A673 (cell line): ENCODE results near the gene IFITM1. TPM values are rescaled to one million over a fixed set of nuclear protein-coding genes. Genes with fewer than 3 reads are reported as not detected.
"Not testable (repeated sequence)": the region's sequence is repeated elsewhere in the genome, so short reads cannot be mapped to it uniquely, and the experiment has no call there.

Source experiments
- BruUV-seq: library from RNA; stranded (reverse); fragments of 400-500 nt; replicated peaks from 2 replicates; lab custom pipeline; 2021; lab: Mats Ljungman, UMichigan
- CTCF ChIA-PET: fragments of 300-600 bp; sonication (Branson Sonifier 250); formaldehyde crosslinking; loops from one replicate; lab custom pipeline; 2022; ENCODE audit warnings: antibody characterized with exemption; lab: Charles Lee
- POLR2A ChIA-PET: fragments of 300-600 bp; sonication (Branson Sonifier 250); formaldehyde crosslinking; loops from one replicate; lab custom pipeline; 2022; ENCODE audit warnings: antibody characterized with exemption; ENCODE audit not compliant: low non-redundant PET; lab: Charles Lee
- DNase-seq: peaks from one replicate; pipeline ENCODE4 v3.0.0-alpha.2; 2015; ENCODE audit warnings: low spot score
- H3K27ac ChIP-seq: fragments of 200-600 bp; sonication (generic); 2 replicates; pipeline ENCODE4 v1.5.1; 2016; ENCODE audit warnings: mixed run types, low read depth, mild to moderate bottlenecking, mixed read lengths, antibody characterized with exemption, low read length; ENCODE audit not compliant: poor library complexity, severe bottlenecking
- H3K27me3 ChIP-seq: fragments of 200-600 bp; sonication (generic); replicated peaks from 2 replicates; pipeline ENCODE4 v1.6.1; 2017; ENCODE audit warnings: mixed run types, low read depth, mild to moderate bottlenecking, mixed read lengths, antibody characterized with exemption, low read length; ENCODE audit not compliant: insufficient read depth, poor library complexity
- H3K36me3 ChIP-seq: fragments of 200-600 bp; sonication (generic); 2 replicates; pipeline ENCODE4 v1.6.1; 2016; ENCODE audit warnings: mixed run types, mild to moderate bottlenecking, mixed read lengths, antibody characterized with exemption, low read length; ENCODE audit not compliant: insufficient read depth, poor library complexity, severe bottlenecking
- H3K4me1 ChIP-seq: fragments of 200-600 bp; sonication (generic); 2 replicates; pipeline ENCODE4 v1.6.1; 2017; ENCODE audit warnings: mixed run types, mild to moderate bottlenecking, mixed read lengths, antibody characterized with exemption, low read length; ENCODE audit not compliant: insufficient read depth, poor library complexity, severe bottlenecking
- H3K4me3 ChIP-seq: fragments of 200-600 bp; sonication (generic); 2 replicates; pipeline ENCODE4 v1.5.1; 2016; ENCODE audit warnings: low read depth, mixed run types, mild to moderate bottlenecking, mixed read lengths, low read length; ENCODE audit not compliant: poor library complexity, severe bottlenecking
- H3K9me3 ChIP-seq: fragments of 200-600 bp; sonication (generic); 2 replicates; pipeline ENCODE4 v1.6.1; 2016; ENCODE audit warnings: mixed run types, low read depth, mild to moderate bottlenecking, mixed read lengths, antibody characterized with exemption, low read length; ENCODE audit not compliant: poor library complexity, severe bottlenecking
- CTCF ChIP-seq: fragments of 300-800, 200-600 bp; sonication (generic); conservative IDR thresholded peaks from 2 replicates; pipeline ENCODE4 v1.5.1; 2017; ENCODE audit warnings: low read depth, mild to moderate bottlenecking, antibody characterized with exemption, low read length, moderate library complexity, mixed read lengths
- EZH2 ChIP-seq: fragments of 200-600 bp; sonication (generic); IDR thresholded peaks from 2 replicates; pipeline ENCODE4 v1.6.1; 2017; ENCODE audit warnings: borderline replicate concordance, low read depth, mild to moderate bottlenecking, mixed read lengths, antibody characterized with exemption, low read length; ENCODE audit not compliant: poor library complexity, severe bottlenecking
- intact Hi-C: fragments of 100-400 bp; cut with micrococcal nuclease; formaldehyde crosslinking; loops from one replicate; pipeline ENCODE4 v1.10.0; 2022; ENCODE audit not compliant: unreplicated experiment
- total RNA-seq: library from RNA; stranded (reverse); gene quantifications from 2 replicates; pipeline ENCODE4 v1.2.3, GENCODE V29; 2021

The IFITM1 gene
- total RNA-seq, 1 experiment from 2014 or later = 24.4 TPM

GRCh38 chr11:318405-319120 is 4.7 kb downstream of the IFITM1 start:
- CTCF ChIA-PET = interaction anchor here (0.5 kb wide), 1 partner anchor 37 kb away, joined by 7 read pairs; no protein-coding TSS in a partner anchor
- DNase-seq, intact Hi-C loops, H3K27ac ChIP-seq, BruUV-seq, H3K36me3 ChIP-seq, H3K27me3 ChIP-seq, H3K4me1 ChIP-seq, H3K9me3 ChIP-seq, POLR2A ChIA-PET: not testable (repeated sequence)
- peak overlapping the region; percentile 54 for H3K4me3 ChIP-seq

- H3K36me3 ChIP-seq, H3K4me1 ChIP-seq, BruUV-seq, H3K9me3 ChIP-seq, DNase-seq, POLR2A ChIA-PET, H3K27me3 ChIP-seq, H3K27ac ChIP-seq, intact Hi-C loops, CTCF ChIA-PET: not testable (repeated sequence)
- H3K4me3 ChIP-seq = peak overlapping the region; percentile 54
These were observed 5.5 kb downstream of the IFITM1 start for GRCh38 chr11:319121-319887.

- DNase-seq, BruUV-seq, H3K27ac ChIP-seq, H3K27me3 ChIP-seq, H3K4me1 ChIP-seq, POLR2A ChIA-PET, intact Hi-C loops, H3K9me3 ChIP-seq, CTCF ChIA-PET, H3K36me3 ChIP-seq: not testable (repeated sequence)
- peak overlapping the region; percentile 54 for H3K4me3 ChIP-seq
These were observed 6.0 kb downstream of the IFITM1 start for GRCh38 chr11:319888-320273.

GRCh38 chr11:324156-324555 is 10.3 kb downstream of the IFITM1 start:
- no TSS peak for BruUV-seq
- ChIA-PET POLR2A (no interaction called here), CTCF (no interaction called here)
- intact Hi-C loops = no loop called here
- Histone ChIP-seq H3K4me1 (peaks cover 5% of the 10 kb centered on the region), H3K27ac (no peak overlapping the region), H3K9me3 (no peaks in the 10 kb centered on the region), H3K4me3 (no peak overlapping the region), H3K27me3 (no peaks in the 10 kb centered on the region), H3K36me3 (no peaks in the 10 kb centered on the region)
- no peak for DNase-seq
- TF ChIP-seq EZH2 = no peak
- TF ChIP-seq CTCF = no peak

- H3K27ac ChIP-seq = peak overlapping the region; percentile 25
- H3K9me3 ChIP-seq, BruUV-seq, intact Hi-C loops, H3K36me3 ChIP-seq, H3K4me3 ChIP-seq, POLR2A ChIA-PET, DNase-seq, H3K4me1 ChIP-seq, H3K27me3 ChIP-seq, CTCF ChIA-PET: not testable (repeated sequence)
These were observed 11.0 kb downstream of the IFITM1 start for GRCh38 chr11:324593-325517.
